Ishikawa (cell line): ENCODE data around the gene PLEKHS1.

Experiments
- CEBPB ChIP-seq: IDR thresholded peaks from 2 replicates; pipeline ENCODE4 v1.6.1; 2012
- CREB1 ChIP-seq: IDR thresholded peaks from 2 replicates; pipeline ENCODE4 v1.6.1; 2012; ENCODE audit warnings: low read depth
- EGR1 ChIP-seq: IDR thresholded peaks from 2 replicates; pipeline ENCODE4 v1.6.1; 2012
- EP300 ChIP-seq: IDR thresholded peaks from 2 replicates; pipeline ENCODE4 v1.6.1; 2012; ENCODE audit warnings: borderline replicate concordance
- FOXM1 ChIP-seq: IDR thresholded peaks from 2 replicates; pipeline ENCODE4 v1.6.1; 2012; ENCODE audit warnings: low read depth, borderline replicate concordance
- NFIC ChIP-seq: IDR thresholded peaks from 2 replicates; pipeline ENCODE4 v1.6.1; 2012
- RAD21 ChIP-seq: IDR thresholded peaks from 2 replicates; pipeline ENCODE4 v1.6.1; 2012; ENCODE audit warnings: low read depth
- TAF1 ChIP-seq: IDR thresholded peaks from 2 replicates; pipeline ENCODE4 v1.6.1; 2012; ENCODE audit warnings: low read depth, mild to moderate bottlenecking
- TCF12 ChIP-seq: IDR thresholded peaks from 2 replicates; pipeline ENCODE4 v1.6.1; 2012; ENCODE audit warnings: low read depth
- TEAD4 ChIP-seq: IDR thresholded peaks from 2 replicates; pipeline ENCODE4 v1.6.1; 2012
- YY1 ChIP-seq: IDR thresholded peaks from 2 replicates; pipeline ENCODE4 v1.6.1; 2012; ENCODE audit warnings: low read depth
- ZBTB7A ChIP-seq: IDR thresholded peaks from 2 replicates; pipeline ENCODE4 v1.6.1; 2012; ENCODE audit warnings: low read depth
- TF ChIP-seq, protein P1 (sequence below): IDR thresholded peaks from 2 replicates; pipeline ENCODE4 v1.6.1; 2012
- TF ChIP-seq, protein P2 (sequence below): IDR thresholded peaks from 2 replicates; pipeline ENCODE4 v1.6.1; 2012
- TF ChIP-seq, protein P3 (sequence below): IDR thresholded peaks from 2 replicates; pipeline ENCODE4 v1.6.1; 2012; ENCODE audit warnings: low read depth, mild to moderate bottlenecking

The PLEKHS1 gene

DNA sequence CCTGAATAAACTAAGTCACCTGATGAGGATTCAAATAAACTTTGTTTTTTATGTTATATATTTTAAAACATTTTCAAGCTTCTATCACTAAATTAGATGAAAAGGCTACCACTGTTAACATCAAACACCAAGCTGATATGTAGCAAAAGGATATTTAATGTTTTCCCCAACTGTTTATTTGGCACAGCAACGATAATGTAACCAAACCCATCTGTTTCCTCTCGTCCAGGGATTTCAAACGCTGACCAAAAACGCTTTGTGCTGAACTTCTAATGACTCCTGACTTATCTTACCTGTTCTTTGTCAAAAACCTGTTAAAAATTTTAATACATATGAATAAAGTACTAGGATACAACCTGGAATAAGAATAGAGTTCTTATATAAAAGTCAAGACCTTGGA lies 71.9 kb downstream of the PLEKHS1 start:
- TF ChIP-seq, protein P1, sequence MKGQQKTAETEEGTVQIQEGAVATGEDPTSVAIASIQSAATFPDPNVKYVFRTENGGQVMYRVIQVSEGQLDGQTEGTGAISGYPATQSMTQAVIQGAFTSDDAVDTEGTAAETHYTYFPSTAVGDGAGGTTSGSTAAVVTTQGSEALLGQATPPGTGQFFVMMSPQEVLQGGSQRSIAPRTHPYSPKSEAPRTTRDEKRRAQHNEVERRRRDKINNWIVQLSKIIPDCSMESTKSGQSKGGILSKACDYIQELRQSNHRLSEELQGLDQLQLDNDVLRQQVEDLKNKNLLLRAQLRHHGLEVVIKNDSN = no peak
- TF ChIP-seq FOXM1 = no peak
- TF ChIP-seq NFIC = no peak
- TF ChIP-seq, protein P2, sequence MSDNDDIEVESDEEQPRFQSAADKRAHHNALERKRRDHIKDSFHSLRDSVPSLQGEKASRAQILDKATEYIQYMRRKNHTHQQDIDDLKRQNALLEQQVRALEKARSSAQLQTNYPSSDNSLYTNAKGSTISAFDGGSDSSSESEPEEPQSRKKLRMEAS = no peak
- no peak for TF ChIP-seq TAF1
- TF ChIP-seq EP300 = no peak
- TF ChIP-seq TCF12 = no peak
- TF ChIP-seq RAD21 = no peak
- no peak for TF ChIP-seq CEBPB
- no peak for TF ChIP-seq ZBTB7A
- no peak for TF ChIP-seq YY1
- no peak for TF ChIP-seq TEAD4
- TF ChIP-seq, protein P3, sequence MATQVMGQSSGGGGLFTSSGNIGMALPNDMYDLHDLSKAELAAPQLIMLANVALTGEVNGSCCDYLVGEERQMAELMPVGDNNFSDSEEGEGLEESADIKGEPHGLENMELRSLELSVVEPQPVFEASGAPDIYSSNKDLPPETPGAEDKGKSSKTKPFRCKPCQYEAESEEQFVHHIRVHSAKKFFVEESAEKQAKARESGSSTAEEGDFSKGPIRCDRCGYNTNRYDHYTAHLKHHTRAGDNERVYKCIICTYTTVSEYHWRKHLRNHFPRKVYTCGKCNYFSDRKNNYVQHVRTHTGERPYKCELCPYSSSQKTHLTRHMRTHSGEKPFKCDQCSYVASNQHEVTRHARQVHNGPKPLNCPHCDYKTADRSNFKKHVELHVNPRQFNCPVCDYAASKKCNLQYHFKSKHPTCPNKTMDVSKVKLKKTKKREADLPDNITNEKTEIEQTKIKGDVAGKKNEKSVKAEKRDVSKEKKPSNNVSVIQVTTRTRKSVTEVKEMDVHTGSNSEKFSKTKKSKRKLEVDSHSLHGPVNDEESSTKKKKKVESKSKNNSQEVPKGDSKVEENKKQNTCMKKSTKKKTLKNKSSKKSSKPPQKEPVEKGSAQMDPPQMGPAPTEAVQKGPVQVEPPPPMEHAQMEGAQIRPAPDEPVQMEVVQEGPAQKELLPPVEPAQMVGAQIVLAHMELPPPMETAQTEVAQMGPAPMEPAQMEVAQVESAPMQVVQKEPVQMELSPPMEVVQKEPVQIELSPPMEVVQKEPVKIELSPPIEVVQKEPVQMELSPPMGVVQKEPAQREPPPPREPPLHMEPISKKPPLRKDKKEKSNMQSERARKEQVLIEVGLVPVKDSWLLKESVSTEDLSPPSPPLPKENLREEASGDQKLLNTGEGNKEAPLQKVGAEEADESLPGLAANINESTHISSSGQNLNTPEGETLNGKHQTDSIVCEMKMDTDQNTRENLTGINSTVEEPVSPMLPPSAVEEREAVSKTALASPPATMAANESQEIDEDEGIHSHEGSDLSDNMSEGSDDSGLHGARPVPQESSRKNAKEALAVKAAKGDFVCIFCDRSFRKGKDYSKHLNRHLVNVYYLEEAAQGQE = no peak
- TF ChIP-seq EGR1 = no peak
- TF ChIP-seq CREB1 = no peak

DNA sequence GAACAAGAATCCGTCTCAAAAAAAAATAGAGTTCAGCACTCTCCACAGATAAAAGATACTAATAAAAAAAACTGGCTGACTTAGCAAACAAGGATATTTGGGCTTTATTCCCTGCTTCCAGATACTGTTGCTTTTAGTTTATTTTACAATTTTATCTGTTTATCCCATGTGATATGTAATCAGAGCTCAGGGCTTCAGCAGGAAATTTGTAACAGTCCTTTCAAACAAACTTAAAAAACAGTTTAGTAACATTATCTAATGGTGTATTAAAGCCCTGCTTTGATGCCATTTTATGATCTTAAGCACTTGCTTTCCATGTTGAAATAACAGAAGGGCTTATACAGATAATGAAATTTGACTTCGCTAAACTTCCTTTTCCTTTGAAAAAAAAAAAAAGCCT lies 74.3 kb downstream of the PLEKHS1 start:
- TF ChIP-seq NFIC (no peak), YY1 (no peak), CEBPB (no peak), ZBTB7A (no peak), EP300 (no peak), TAF1 (no peak), TEAD4 (no peak), CREB1 (no peak), RAD21 (no peak), TCF12 (no peak), EGR1 (no peak), FOXM1 (no peak)
- TF ChIP-seq, protein P3 = no peak
- TF ChIP-seq, protein P1 = no peak
- TF ChIP-seq, protein P2 = no peak
